Activated naive CD8-positive, alpha-beta T cell (primary cell): ENCODE measurements around the gene TRIM9.

ENCODE experiments used
- H3K27ac Mint-ChIP-seq: one replicate; pipeline ENCODE4 v1.8.0; 2021; ENCODE audit warnings: mixed read lengths
- H3K27me3 Mint-ChIP-seq: one replicate; pipeline ENCODE4 v1.8.0; 2021; ENCODE audit warnings: mixed read lengths
- H3K36me3 Mint-ChIP-seq: one replicate; pipeline ENCODE4 v1.8.0; 2021; ENCODE audit warnings: mixed read lengths
- H3K4me1 Mint-ChIP-seq: one replicate; pipeline ENCODE4 v1.8.0; 2021; ENCODE audit warnings: low read depth, mixed read lengths
- H3K4me3 Mint-ChIP-seq: one replicate; pipeline ENCODE4 v1.8.0; 2021; ENCODE audit warnings: mild to moderate bottlenecking, mixed read lengths
- H3K9me3 Mint-ChIP-seq: one replicate; pipeline ENCODE4 v1.8.0; 2021; ENCODE audit warnings: low read depth, mixed read lengths

The TRIM9 gene

GRCh38 chr14:51094901-51095853, at the start of gene TRIM9:
TSS of gene TRIM9 (minus strand) at chr14:51095105. CDS start at chr14:51094939, 166 bp downstream.
- Mint-ChIP-seq H3K9me3 (no peaks in the 10 kb centered on the region), H3K36me3 (no peaks in the 10 kb centered on the region), H3K27ac (peak within 1 kb of the TSS; percentile 84), H3K4me1 (peaks cover 18% of the 10 kb centered on the region), H3K27me3 (peaks cover 2% of the 10 kb centered on the region), H3K4me3 (peak within 1 kb of the TSS; percentile 89)

DNA sequence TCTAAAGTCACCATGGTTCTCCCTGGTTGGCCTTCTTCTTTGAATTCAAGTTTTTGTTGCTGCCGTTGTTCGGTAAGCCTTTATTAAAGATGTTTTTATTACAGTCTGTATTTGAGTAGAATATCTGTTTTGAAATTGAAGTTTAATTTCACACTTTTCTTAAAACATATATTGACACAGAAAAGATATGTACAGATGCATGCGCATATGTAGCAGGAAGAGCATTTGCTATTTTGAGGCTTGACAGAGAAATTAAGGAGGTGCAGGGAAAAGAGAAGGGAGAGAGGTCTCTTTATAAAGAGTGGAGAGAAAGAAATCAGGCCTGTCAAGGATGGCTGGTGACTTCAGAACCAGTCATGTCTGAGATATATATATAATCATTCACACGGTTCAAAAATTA, 46.0 kb upstream of the TRIM9 start:
- Mint-ChIP-seq H3K36me3 (no peaks in the 10 kb centered on the region), H3K27ac (no peak overlapping the region), H3K4me1 (no peaks in the 10 kb centered on the region), H3K27me3 (no peaks in the 10 kb centered on the region), H3K4me3 (no peak overlapping the region), H3K9me3 (peaks cover 3% of the 10 kb centered on the region)

DNA sequence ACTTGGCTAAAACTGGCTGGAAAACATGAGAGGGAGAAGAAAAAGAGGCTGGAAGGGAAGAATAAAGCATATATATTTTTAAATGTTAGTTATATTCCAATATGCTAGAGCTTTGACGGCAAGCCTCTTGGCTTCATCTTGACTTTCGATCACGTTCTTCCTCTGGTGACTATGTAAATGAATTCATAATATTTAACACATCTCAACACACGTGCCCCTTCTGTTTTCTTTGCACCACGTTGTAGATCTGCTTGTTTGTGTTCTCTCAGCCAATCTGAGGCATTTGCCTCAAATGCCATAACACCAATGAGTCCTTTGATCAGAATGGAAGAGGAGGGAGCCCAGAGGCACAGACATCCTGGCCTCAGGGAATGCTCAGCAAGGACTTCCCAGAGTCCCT, 45.4 kb upstream of the TRIM9 start:
- Mint-ChIP-seq H3K27me3 (peaks cover 1% of the 10 kb centered on the region), H3K36me3 (no peaks in the 10 kb centered on the region), H3K4me1 (no peaks in the 10 kb centered on the region), H3K4me3 (no peak overlapping the region), H3K27ac (no peak overlapping the region), H3K9me3 (peaks cover 3% of the 10 kb centered on the region)

- H3K36me3 Mint-ChIP-seq, result no peaks in the 10 kb centered on the region
- H3K27ac Mint-ChIP-seq, result no peak overlapping the region
- peaks cover 1% of the 10 kb centered on the region for H3K27me3 Mint-ChIP-seq
- H3K9me3 Mint-ChIP-seq, result peaks cover 3% of the 10 kb centered on the region
- no peak overlapping the region for H3K4me3 Mint-ChIP-seq
- H3K4me1 Mint-ChIP-seq, result no peaks in the 10 kb centered on the region
These were observed 44.3 kb upstream of the TRIM9 start for GRCh38 chr14:51139121-51139681.

DNA sequence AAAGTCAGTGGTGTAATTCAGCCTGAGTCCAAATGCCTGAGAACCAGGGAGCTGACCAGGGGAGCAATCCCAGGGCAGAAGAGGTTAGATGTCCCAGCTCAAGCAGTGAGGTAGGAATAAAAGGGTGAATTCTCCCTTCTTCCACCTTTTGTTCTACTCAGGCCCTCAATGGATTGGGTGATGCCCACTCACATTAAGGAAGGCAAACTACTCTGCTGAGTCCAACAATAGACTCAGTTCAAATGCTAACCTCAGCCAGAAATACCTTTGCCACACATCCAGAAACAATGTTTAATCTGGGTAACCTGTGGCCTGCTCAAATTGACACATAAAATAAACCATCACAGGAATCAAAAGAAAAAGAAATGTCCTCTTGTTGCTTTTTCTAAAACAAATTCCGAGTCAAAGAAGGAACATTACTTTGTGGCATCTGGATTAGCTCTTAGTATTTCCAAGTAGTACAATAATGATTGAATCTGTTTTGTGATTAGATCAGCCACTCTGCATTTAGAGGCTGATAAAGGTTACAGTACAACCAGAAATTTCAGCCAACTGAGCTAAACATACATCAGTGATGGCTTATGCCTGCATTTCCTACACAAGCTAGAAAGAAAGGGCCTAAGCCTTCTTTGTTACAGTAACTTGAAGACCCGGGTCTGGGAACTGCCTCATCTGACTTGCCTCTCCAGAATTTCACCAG, 43.6 kb upstream of the TRIM9 start:
- H3K4me1 Mint-ChIP-seq, result no peaks in the 10 kb centered on the region
- peaks cover 3% of the 10 kb centered on the region for H3K9me3 Mint-ChIP-seq
- no peaks in the 10 kb centered on the region for H3K36me3 Mint-ChIP-seq
- H3K27ac Mint-ChIP-seq, result no peak overlapping the region
- no peak overlapping the region for H3K4me3 Mint-ChIP-seq
- peaks cover 1% of the 10 kb centered on the region for H3K27me3 Mint-ChIP-seq

DNA sequence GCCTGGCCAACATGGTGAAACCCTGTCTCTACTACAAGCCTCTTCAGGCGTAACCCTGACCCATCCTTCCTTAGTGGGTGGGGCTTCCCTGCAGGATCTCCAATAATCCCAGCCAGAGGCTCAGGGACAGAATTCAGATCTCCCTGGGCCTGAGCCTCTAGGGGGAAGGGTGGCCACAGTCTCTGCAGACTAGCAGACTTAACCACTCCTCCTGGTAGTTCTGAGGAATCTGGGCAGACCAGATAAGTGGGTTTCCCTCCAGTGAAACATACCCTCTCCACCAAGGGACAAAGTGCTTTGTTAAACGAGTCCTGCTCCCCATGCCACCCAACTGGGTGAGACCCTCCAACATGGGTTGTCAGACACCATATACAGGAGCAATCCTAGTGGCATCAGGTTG, 36.6 kb upstream of the TRIM9 start:
- peaks cover 16% of the 10 kb centered on the region for H3K9me3 Mint-ChIP-seq
- H3K4me1 Mint-ChIP-seq, result no peaks in the 10 kb centered on the region
- H3K36me3 Mint-ChIP-seq, result peaks cover 6% of the 10 kb centered on the region
- peaks cover 16% of the 10 kb centered on the region for H3K27me3 Mint-ChIP-seq
- no peak overlapping the region for H3K4me3 Mint-ChIP-seq
- H3K27ac Mint-ChIP-seq, result no peak overlapping the region

DNA sequence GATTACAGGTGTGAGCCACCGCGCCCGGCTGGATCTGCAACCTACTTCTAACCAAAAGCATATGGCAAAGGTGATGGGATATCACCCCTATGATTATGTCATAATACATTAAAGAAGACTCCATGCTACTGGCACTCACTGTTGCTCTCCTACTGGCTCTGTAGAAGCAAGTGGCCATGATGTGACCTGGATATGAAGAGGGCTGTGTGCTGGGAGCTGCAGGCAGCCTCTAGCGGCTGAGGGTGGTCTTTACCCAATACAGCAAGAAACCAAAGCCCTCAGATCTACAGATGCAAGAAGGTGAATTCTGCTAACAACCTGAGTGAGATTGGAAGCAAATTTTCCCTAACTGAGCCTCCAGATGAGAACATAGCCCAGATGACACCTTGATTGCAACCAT, 34.2 kb upstream of the TRIM9 start:
- Mint-ChIP-seq H3K36me3 (peaks cover 6% of the 10 kb centered on the region), H3K4me3 (no peak overlapping the region), H3K4me1 (no peaks in the 10 kb centered on the region), H3K9me3 (peaks cover 16% of the 10 kb centered on the region), H3K27ac (no peak overlapping the region), H3K27me3 (peaks cover 15% of the 10 kb centered on the region)

- H3K4me1 Mint-ChIP-seq, result no peaks in the 10 kb centered on the region
- peaks cover 6% of the 10 kb centered on the region for H3K27me3 Mint-ChIP-seq
- no peak overlapping the region for H3K4me3 Mint-ChIP-seq
These were observed 29.1 kb upstream of the TRIM9 start for GRCh38 chr14:51124029-51124428.

GRCh38 chr14:51121096-51121495, 26.2 kb upstream of the TRIM9 start:
- no peak overlapping the region for H3K4me3 Mint-ChIP-seq

More at GRCh38 chr14:51124029-51124428, 29.1 kb upstream of the TRIM9 start:
- peaks cover 7% of the 10 kb centered on the region for H3K9me3 Mint-ChIP-seq
- H3K27ac Mint-ChIP-seq, result no peak overlapping the region
- no peaks in the 10 kb centered on the region for H3K36me3 Mint-ChIP-seq

DNA sequence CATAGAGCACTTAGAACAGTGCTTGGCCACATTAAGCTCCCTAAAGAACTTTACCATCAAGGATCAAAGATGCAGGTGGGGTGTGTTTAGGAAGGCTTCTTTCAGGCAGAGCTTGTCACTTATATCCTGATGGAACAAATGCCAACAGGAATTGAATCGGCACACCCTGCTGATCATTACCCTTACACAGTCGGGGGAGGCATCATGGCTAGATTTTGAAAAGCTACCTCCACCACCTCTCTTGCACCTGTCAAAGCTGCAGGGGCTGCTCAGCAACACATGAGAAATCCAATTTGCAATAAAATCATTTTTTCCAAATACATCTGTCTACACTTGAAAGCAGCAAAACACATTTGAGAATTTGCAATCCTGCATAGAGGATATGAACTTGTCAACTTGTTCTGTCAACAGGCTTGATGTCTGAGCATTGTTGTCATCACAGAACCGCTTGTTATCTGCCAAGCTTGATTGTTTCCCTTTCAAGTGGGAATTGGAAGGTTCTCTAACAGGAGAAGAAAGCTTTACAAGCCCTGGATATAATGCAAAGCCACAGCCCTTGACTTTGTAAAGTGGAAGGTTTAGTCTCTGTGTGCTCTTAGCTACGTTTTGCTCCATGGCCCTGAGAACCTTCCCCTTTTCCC, 24.6 kb upstream of the TRIM9 start:
- peaks cover 1% of the 10 kb centered on the region for H3K27me3 Mint-ChIP-seq
- no peaks in the 10 kb centered on the region for H3K4me1 Mint-ChIP-seq
- H3K4me3 Mint-ChIP-seq, result no peak overlapping the region
- H3K27ac Mint-ChIP-seq, result no peak overlapping the region
- no peaks in the 10 kb centered on the region for H3K36me3 Mint-ChIP-seq
- no peaks in the 10 kb centered on the region for H3K9me3 Mint-ChIP-seq

More at GRCh38 chr14:51121096-51121495, 26.2 kb upstream of the TRIM9 start:
- no peaks in the 10 kb centered on the region for H3K4me1 Mint-ChIP-seq
- peaks cover 4% of the 10 kb centered on the region for H3K9me3 Mint-ChIP-seq
- no peaks in the 10 kb centered on the region for H3K36me3 Mint-ChIP-seq
- no peak overlapping the region for H3K27ac Mint-ChIP-seq
- H3K27me3 Mint-ChIP-seq, result peaks cover 1% of the 10 kb centered on the region

DNA sequence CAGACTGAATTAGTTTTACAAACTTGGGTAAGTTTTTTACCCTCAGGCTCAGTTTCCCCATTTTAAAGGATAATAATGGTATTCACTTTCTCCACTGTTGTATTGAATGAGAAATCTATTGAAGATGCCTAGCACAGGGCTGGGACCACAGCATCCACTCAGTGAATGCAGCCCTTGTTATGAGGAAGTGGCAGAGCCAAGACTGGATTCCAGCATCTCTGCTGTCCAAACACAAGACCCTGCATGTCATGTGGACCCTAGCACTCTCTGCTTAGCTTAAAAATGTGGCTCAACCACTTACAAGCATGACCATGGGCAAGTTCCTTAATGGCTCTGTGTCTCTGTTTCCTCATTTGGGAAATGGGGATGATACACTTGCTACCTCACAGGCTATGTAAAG, 24.1 kb upstream of the TRIM9 start:
- Mint-ChIP-seq H3K36me3 (no peaks in the 10 kb centered on the region), H3K4me1 (no peaks in the 10 kb centered on the region), H3K27ac (no peak overlapping the region), H3K27me3 (peaks cover 1% of the 10 kb centered on the region), H3K4me3 (no peak overlapping the region), H3K9me3 (no peaks in the 10 kb centered on the region)

GRCh38 chr14:51117593-51117992, 22.7 kb upstream of the TRIM9 start:
- H3K9me3 Mint-ChIP-seq, result no peaks in the 10 kb centered on the region
- H3K27me3 Mint-ChIP-seq, result peaks cover 1% of the 10 kb centered on the region
- H3K27ac Mint-ChIP-seq, result no peak overlapping the region
- H3K4me1 Mint-ChIP-seq, result no peaks in the 10 kb centered on the region
- no peaks in the 10 kb centered on the region for H3K36me3 Mint-ChIP-seq
- H3K4me3 Mint-ChIP-seq, result no peak overlapping the region

- H3K27ac Mint-ChIP-seq, result no peak overlapping the region
- no peak overlapping the region for H3K4me3 Mint-ChIP-seq
- peaks cover 1% of the 10 kb centered on the region for H3K27me3 Mint-ChIP-seq
- H3K4me1 Mint-ChIP-seq, result no peaks in the 10 kb centered on the region
- no peaks in the 10 kb centered on the region for H3K9me3 Mint-ChIP-seq
- H3K36me3 Mint-ChIP-seq, result no peaks in the 10 kb centered on the region
These were observed 21.8 kb upstream of the TRIM9 start for GRCh38 chr14:51116682-51117081.

DNA sequence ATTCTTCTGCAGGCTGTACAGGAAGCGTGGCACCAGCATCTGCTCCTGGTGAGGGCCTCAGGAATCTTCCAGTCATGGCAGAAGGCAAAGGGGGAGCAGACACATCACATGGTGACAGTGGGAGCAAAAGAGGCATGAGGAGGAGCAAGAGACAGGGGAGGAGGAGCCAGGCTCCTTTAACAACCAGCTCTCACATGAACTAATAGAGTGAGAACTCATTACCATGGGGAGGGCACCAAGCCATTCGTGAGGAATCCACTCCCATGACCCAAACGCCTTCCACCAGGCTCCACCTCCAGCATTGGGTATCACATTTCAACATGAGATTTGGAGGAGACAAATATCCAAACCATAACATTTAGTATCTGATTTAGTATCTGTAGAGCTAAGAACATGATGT, 14.7 kb upstream of the TRIM9 start:
- Mint-ChIP-seq H3K9me3 (no peaks in the 10 kb centered on the region), H3K36me3 (no peaks in the 10 kb centered on the region), H3K4me3 (no peak overlapping the region), H3K27me3 (no peaks in the 10 kb centered on the region), H3K27ac (no peak overlapping the region), H3K4me1 (no peaks in the 10 kb centered on the region)

GRCh38 chr14:51107801-51108200, 12.9 kb upstream of the TRIM9 start:
- H3K27ac Mint-ChIP-seq, result no peak overlapping the region

More at GRCh38 chr14:51107801-51108200, 12.9 kb upstream of the TRIM9 start:
- H3K27me3 Mint-ChIP-seq, result no peaks in the 10 kb centered on the region
- no peak overlapping the region for H3K4me3 Mint-ChIP-seq
- no peaks in the 10 kb centered on the region for H3K4me1 Mint-ChIP-seq
- H3K36me3 Mint-ChIP-seq, result no peaks in the 10 kb centered on the region
- H3K9me3 Mint-ChIP-seq, result no peaks in the 10 kb centered on the region
